C1 segment of cervical spinal cord (tissue), 14 donors: ENCODE measurements around the gene ZNF524.

ENCODE experiments used
- DNase-seq, 14 donors: peaks; one replicate each; lab custom pipeline; 2025; lab: John Stamatoyannopoulos, UW

Gene ZNF524

DNA sequence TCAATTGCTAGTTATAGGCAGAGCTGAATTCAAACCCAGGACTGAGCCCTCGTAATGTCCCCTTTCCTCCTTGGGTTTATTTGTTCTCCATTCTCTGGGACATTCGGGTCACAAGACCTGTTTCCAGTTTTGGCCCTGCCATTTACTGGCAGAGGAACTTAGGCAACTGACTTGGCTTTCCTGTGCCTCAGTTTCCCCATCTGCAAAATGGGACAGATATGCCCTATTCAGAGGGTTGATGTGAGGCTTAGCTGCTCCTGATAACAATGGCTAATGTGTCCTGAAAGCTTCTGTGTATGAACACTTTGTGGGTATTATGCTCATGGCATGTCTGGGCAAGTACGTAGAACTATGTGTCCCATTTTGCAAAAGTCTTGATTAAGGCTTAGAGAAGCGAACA, 996 bp downstream of the ZNF524 start:
- peak in 3 of 14 donors; percentile 13 to 33 (median 20) for DNase-seq

DNA sequence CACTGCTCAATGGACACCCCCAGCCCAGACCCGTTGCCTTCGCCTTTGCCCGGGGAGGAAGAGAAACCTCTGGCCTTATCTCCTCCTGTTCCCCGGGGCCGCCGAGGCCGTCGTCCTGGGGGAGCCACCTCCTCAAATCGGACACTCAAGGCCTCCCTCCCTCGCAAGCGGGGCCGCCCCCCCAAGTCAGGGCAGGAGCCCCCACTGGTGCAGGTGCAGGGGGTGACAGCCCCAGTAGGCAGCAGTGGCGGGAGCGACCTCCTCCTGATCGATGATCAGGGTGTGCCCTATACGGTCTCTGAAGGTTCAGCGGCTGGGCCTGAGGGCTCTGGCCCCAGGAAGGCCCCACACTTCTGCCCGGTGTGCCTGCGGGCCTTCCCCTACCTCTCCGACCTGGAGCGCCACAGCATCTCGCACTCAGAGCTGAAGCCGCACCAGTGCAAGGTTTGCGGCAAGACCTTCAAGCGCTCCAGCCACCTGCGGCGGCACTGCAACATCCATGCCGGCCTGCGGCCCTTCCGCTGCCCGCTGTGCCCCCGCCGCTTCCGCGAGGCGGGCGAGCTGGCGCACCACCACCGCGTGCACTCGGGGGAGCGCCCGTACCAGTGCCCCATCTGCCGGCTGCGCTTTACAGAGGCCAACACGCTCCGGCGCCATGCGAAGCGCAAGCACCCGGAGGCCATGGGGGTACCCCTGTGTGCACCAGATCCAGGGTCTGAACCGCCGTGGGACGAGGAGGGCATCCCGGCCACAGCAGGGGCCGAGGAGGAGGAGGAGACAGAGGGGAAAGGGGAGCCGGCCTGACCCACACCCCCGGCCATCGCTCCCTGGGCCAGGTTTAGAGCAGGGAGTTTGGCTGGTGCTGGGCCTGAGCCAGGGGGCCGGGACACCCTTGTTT, 2.3 kb downstream of the ZNF524 start:
- DNase-seq, result no peak

DNA sequence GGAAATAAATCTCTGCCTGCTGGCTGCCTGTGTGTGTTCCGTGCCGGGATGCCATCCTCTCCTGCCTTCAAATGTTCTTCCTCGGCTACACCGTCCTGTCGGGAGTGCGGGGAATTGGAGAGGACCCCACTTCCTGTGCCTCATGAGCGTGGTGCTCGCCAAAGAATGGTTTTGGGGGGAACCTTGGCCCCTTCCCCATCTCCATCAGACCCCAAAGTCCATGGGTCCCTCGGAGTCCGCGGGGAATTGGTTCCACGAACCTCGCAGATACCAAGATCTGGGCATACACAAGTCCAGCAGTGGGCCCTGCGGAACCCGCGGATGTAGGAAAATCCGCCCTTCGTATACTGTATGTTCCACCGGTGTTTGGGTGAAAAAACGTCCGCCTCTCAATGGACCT, 3.0 kb downstream of the ZNF524 start:
- DNase-seq, result no peak

DNA sequence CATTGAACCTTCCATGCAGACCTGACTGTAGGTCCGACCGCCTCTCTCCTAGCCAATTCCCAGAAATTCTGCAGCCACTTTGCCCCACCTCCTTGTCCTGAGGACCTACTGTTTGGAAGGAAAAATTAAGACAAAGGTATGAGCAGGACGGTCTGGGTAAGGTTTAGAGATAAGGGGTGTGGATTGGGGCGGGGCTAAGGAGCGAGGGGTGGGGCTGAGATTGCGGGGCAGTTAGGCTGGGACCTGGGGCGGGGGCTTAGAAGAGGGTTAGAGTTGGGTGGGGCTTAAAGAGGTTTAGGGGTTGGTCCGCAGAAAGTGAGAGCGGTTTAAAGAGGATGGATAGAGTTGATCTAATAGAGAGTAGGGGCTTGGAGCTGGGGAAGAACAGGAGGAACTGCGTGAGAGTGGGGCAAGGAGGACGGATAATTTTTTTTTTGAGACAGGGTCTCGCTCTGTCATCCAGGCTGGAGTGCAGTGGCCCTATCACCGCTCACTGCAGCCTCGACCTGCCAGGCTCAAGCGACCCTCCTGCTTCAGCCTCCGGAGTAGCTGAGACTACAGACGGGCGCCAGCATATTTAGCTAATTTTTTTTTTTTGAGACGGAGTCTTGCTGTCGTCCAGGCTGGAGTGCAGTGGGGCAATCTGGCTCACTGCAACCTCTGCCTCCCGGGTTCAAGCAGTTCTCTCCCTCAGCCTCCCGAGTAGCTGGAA, 3.6 kb downstream of the ZNF524 start:
- DNase-seq, result no peak

DNA sequence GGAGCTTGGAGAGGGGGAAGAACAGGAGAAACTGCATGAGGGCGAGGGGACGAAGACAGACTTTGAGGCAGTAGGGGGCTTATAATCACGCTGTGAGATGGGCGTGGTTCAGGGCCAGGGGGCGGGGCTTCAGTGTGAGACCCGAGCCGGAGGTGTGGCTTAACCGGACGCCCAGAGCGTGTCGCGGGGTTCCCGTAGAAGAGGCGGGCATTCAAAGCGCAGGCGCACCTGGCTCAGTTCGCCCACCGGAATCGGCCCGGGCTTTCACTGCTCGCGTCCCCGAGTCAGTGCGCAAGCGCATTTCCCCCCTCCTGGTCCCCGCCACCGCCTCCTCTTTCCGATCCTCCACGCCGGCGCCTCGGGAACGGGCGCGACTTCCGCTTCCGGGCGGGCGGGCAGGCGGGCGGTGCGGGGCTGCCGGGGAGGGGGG, 5.1 kb downstream of the ZNF524 start:
- DNase-seq, result peak; percentile 69 to 96 (median 90)

DNA sequence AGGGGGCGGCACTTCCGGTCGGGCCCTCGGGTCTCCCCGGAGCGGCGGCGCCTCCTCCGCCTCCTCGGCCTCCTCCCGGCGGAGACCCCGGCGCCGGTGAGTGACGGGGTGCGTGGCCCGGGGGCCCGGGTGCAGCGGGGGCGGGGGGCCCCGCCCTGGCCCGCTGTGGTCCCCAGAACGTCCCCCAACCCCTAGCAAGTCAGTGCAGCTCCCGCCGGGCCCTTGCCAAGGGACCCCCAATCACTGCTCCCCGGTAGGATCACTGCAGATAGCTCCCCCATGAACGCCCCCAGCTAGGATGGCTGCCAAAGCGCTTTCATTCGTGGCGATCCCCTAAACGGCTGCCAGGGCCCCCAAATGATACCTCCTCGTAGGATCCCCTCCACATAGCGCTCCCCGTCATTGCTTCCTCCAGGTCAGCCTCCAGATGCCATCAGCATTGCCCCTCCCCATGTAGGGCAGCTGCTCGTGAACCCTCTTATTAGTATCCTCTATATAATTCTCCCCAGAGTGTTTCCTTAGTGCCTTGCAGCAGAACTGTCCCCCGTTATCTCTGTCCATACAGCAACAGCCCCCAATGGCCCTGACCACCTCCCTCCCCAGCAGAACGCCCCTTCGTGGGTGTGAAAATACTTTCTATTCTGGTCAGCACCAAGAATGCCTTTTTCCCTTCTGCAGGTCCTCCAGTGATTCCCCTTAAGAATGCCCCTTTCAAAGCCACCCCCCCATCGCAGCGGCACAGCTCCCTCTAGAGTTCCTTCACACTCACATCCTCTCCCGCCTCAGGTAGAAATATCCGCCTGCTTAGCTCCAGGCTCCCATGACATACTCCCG, 5.8 kb downstream of the ZNF524 start, which contains the start of gene ZNF865:
Gene ZNF865, plus strand, starts transcription at position 11 of the 834 bp plus-strand sequence. CDS start 7,972 bp downstream, outside the sequence.
- peak; percentile 5 to 81 (median 46) for DNase-seq

DNA sequence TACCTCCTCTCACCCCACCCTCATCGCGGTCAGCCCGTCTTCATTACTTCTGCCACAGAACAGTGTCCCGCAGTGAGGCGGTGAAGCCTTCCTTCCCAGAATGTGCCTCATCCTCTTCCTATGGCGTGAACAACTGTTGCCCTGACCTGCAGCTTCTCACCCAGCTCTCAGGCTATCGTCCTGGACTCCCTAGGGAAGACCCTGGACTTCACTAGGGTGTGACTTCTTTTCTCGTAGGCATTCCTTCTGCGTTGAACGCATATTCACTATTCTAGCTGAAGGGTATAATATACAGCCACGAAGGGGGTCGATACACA, 6.3 kb downstream of the ZNF524 start:
- no peak for DNase-seq

DNA sequence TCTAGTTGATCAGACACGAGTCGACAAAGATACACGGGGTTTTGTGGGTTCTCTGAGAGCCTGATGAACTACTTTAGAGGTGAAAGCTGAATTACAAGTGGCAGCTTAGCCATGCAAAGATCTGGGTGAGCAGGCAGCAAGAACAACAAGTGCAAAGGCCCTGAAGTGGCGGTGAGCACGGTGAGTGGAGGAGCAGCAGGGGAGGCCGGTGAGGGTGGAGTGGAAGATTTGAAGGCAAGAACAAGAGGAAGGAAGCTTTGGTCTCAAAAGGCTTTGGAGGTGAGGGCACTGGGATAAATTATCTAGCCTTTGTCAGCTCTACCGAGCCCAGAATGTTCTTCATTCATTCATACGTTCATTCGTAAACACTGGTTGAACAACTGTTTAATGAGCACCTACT, 6.7 kb downstream of the ZNF524 start:
- DNase-seq, result no peak

DNA sequence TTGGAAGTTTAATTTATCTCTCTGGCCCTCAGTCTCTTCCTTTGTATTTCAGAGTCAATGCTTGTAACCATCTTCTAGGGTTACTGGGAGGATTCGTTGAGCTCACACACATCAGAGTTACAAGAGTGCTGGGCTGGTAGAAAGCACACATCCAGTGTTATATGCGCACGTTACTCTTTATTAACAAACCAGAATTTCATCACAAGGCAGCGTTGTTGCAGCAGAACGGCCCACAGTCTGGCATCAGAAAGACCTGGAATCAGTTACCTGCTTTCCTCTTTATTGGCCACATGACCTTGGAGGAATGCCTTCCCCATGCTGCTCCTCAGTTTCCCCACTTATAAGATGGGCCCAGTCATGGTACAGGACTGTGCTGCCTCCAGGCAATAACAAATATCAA, 9.2 kb downstream of the ZNF524 start:
- DNase-seq, result no peak

DNA sequence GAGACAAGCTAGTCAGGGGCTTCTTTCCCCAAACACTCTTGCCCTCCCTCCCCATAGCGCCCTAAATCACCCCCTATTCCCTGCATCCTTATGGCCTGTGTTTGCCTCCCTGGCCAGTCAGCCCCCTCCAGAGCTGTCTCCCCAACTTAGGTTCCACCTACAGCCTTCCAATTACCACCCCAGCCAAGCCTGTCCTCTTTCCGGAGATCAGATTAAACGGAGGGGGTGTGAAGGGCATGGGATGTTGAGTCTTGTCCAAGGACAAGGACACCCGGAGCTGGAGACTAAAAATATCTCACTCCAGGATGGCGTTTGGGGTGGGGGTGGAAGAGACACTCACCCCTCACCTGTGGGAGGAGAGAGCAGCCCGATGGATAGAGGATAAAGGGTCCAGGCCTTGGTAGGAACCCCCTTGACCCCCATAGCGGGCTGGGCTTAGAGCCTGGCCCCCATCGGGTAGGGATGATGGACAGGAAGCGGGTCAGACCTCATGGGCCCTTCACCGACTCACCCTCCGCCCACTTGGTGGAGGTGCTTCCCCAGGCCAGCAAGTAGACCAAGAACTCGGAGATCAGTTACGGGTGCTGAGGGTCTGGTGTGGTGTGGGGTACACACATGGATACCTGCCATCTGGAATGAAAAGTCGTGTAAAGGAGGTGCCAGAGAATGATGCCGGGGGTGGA, 11.4 kb downstream of the ZNF524 start:
- DNase-seq, result peak in 1 of 14 donors; percentile 23

DNA sequence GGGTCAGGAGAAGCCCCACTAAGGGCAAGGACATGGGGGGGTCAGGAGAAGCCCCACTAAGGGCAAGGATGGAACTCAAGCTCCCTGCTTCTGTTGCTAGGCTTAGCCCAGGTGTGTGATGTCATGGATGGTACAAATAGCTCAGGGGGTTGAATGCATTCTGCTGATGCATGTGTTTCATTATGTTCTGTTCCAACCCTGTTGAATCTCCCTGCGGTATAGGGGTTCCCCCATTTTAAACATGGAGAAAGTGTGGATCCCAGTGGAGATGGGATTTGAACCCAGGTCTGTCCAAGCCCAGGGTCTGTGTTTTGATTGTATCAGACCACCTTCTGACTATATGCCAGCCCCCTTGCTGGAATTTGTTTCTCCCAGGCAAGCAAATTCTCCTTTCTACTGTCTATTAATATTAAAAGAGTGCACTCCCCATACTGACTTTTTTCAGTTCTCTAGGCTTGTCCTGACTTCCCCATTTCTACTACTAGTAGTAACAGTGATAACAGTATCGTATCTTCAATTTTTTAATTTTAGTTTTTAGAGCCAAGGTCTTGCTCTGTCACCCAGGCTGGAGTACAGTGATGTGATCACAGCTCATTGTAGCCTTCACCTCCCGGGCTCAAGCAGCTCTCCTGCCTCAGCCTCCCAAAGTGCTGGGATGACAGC, 12.0 kb downstream of the ZNF524 start:
- DNase-seq, result peak in 1 of 14 donors; percentile 23

DNA sequence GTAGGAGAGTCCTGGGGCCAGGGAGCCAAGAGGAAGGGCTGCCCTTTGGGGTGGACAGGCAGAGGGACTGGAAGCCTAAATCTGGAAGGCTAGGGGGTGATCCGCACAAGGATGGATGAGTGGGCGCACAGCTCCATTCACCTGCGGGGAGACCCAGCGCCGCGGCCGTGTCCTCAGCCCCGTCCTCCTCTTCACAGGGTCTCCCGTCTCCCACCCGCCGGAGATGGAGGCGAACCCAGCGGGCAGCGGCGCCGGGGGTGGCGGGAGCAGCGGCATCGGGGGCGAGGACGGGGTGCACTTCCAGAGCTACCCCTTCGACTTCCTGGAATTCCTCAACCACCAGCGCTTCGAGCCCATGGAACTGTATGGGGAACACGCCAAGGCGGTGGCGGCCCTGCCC, 13.3 kb downstream of the ZNF524 start:
- DNase-seq, result no peak

DNA sequence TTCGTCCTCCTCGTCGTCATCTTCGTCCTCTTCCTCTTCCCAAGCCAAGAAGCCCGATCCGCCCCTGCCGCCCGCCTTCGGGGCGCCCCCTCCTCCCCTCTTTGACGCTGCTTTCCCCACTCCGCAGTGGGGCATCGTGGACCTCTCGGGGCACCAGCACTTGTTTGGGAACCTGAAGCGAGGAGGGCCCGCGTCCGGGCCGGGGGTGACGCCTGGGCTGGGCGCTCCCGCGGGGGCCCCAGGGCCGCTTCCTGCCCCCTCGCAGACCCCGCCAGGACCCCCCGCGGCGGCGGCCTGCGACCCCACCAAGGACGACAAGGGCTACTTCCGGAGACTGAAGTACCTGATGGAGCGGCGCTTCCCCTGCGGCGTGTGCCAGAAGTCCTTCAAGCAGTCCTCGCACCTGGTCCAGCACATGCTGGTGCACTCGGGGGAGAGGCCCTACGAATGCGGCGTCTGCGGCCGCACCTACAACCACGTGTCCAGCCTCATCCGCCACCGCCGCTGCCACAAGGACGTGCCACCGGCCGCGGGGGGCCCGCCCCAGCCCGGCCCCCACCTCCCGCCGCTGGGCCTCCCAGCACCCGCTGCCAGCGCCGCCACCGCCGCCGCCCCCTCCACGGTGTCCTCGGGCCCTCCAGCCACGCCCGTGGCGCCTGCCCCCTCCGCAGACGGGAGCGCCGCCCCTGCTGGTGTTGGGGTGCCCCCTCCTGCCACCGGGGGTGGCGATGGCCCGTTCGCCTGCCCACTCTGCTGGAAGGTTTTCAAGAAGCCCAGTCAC, 14.0 kb downstream of the ZNF524 start:
- DNase-seq, result no peak

DNA sequence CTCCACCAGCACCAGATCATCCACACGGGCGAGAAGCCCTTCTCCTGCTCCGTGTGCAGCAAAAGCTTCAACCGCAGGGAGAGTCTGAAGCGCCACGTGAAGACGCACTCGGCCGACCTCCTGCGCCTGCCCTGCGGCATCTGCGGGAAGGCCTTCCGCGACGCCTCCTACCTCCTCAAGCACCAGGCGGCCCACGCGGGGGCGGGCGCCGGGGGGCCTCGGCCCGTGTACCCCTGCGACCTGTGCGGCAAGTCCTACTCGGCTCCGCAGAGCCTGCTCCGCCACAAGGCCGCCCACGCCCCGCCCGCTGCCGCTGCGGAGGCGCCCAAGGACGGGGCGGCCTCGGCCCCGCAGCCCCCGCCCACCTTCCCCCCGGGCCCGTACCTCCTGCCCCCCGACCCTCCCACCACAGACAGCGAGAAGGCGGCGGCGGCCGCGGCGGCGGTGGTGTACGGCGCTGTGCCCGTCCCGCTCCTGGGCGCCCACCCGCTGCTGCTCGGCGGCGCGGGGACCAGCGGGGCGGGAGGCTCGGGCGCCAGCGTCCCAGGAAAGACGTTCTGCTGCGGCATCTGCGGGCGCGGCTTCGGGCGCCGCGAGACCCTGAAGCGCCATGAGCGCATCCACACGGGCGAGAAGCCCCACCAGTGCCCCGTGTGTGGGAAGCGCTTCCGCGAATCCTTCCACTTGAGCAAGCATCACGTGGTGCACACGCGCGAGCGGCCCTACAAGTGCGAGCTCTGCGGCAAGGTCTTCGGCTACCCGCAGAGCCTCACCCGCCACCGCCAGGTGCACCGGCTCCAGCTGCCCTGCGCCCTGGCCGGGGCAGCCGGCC, 14.8 kb downstream of the ZNF524 start:
- DNase-seq, result no peak

DNA sequence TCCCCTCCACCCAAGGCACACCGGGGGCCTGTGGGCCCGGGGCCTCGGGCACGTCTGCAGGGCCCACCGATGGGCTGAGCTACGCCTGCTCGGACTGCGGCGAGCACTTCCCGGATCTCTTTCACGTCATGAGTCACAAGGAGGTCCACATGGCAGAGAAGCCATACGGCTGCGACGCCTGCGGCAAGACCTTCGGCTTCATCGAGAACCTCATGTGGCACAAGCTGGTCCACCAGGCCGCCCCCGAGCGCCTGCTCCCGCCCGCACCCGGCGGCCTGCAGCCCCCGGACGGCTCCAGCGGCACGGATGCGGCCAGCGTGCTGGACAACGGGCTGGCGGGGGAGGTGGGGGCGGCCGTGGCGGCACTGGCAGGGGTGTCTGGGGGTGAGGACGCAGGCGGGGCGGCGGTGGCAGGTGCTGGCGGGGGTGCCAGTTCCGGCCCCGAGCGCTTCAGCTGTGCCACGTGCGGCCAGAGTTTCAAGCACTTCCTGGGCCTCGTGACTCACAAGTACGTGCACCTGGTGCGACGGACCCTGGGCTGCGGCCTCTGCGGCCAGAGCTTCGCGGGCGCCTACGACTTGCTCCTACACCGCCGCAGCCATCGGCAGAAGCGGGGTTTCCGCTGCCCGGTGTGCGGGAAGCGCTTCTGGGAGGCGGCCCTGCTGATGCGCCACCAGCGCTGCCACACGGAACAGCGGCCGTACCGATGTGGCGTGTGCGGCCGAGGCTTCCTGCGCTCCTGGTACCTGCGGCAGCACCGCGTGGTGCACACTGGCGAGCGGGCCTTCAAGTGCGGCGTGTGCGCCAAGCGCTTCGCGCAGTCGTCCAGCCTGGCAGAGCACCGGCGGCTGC, 15.7 kb downstream of the ZNF524 start:
- no peak for DNase-seq

DNA sequence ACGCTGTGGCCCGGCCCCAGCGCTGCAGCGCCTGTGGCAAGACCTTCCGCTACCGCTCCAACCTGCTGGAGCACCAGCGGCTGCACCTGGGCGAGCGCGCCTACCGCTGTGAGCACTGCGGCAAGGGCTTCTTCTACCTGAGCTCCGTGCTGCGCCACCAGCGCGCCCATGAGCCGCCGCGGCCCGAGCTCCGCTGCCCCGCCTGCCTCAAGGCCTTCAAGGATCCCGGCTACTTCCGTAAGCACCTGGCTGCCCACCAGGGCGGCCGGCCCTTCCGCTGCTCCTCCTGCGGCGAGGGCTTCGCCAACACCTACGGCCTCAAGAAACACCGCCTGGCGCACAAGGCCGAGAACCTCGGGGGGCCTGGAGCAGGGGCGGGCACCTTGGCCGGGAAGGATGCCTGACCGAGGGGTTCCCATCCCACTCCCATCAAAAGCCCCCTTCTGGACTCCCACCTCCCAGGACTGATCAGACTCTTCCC, 16.3 kb downstream of the ZNF524 start:
- no peak for DNase-seq

DNA sequence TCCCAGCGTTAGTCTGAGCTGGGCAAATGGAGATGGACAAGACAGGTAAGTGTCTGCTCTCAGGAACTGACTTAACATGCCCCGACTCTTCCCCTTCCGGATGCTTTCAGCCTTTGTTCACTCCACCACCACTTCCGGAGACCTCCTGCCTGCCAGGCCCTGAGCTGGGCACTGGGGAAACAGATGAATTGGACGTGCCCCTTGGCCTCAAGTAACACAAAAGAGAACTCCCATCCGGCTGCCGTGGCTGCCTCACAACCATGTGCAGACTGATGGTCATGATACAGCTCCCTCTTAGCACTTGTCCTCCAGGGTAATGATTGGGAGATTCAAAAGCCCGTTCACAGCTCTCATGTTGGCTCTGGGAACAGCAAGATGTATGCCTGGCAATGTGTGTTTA, 17.3 kb downstream of the ZNF524 start:
- no peak for DNase-seq

DNA sequence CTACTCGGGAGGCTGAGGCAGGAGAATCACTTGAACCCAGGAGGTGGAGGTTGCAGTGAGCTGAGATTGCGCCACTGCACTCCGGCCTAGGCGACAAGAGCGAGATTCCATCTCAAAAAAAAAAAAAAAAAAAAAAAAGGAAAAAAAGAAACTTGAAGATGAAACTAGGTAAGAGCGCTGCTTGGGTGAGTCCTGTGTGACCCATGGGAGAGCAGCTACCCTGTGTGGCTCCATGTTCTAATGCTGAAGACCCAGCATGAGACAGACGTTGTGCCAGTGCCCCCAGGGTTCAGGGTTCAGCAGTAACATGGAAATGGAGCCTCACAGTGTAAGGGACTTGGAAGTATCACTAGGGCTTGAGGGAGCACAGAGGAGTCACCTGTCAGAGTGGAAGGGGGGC, 18.3 kb downstream of the ZNF524 start:
- DNase-seq, result no peak
